Chondrocyte (in vitro differentiated cells): ENCODE data around the gene FHL2. TPM values are rescaled to one million over a fixed set of nuclear protein-coding genes. Genes with fewer than 3 reads are reported as not detected.

Experiments
- DNase-seq: peaks from one replicate; pipeline ENCODE4 v3.0.0; 2021; ENCODE audit warnings: mixed read lengths, low spot score
- H3K27ac Mint-ChIP-seq: one replicate; pipeline ENCODE4 v1.8.0; 2021; ENCODE audit warnings: mild to moderate bottlenecking, moderate library complexity, mixed read lengths; ENCODE audit not compliant: unreplicated experiment
- H3K27me3 Mint-ChIP-seq: 2 replicates; pipeline ENCODE4 v1.8.0; 2021; ENCODE audit warnings: low read depth, mixed read lengths
- H3K36me3 Mint-ChIP-seq: 2 replicates; pipeline ENCODE4 v1.8.0; 2021; ENCODE audit warnings: low read depth, mixed read lengths
- H3K4me1 Mint-ChIP-seq: 2 replicates; pipeline ENCODE4 v1.8.0; 2021; ENCODE audit warnings: low read depth, mild to moderate bottlenecking, mixed read lengths
- H3K4me3 Mint-ChIP-seq: one replicate; pipeline ENCODE4 v1.8.0; 2021; ENCODE audit warnings: mild to moderate bottlenecking, moderate library complexity, mixed read lengths; ENCODE audit not compliant: unreplicated experiment
- H3K9me3 Mint-ChIP-seq: 2 replicates; pipeline ENCODE4 v1.8.0; 2021; ENCODE audit warnings: low read depth, mixed read lengths
- total RNA-seq: library from RNA; stranded (reverse); gene quantifications from 3 replicates; pipeline ENCODE4 v1.2.1, GENCODE V29; 2021
- TF ChIP-seq, protein P1 (sequence below): fragments of 200-600 bp; sonication (generic); IDR thresholded peaks from 2 replicates; pipeline ENCODE4 v1.5.0; 2021; ENCODE audit warnings: antibody characterized with exemption, mild to moderate bottlenecking, moderate library complexity

Gene FHL2
- total RNA-seq, 1 donor from 2014 or later, result 104 TPM

DNA sequence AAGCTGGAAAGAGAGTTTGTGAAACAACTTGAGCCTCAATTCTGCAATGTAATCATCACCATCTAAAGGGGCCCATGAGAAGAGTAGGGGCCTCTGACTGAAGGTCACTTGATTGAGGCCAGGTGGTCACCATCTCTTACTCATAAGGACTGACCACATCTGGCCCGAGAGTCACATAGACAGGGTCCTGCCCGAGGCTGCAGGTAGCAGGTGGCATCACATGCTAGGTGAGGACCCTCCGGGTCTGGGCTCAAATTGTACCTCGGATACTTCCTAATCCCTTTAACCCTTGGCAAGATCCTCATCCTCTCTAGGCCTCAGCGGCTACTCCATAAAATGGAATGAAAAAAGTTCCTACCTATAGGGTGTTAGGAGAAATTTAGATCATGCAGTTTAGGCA is 16.7 kb downstream of the FHL2 start:
- Mint-ChIP-seq H3K36me3 (peaks cover 45% of the 10 kb centered on the region), H3K4me1 (peaks cover 55% of the 10 kb centered on the region), H3K4me3 (no peak overlapping the region), H3K27me3 (no peaks in the 10 kb centered on the region), H3K27ac (no peak overlapping the region), H3K9me3 (no peaks in the 10 kb centered on the region)
- TF ChIP-seq, protein P1, sequence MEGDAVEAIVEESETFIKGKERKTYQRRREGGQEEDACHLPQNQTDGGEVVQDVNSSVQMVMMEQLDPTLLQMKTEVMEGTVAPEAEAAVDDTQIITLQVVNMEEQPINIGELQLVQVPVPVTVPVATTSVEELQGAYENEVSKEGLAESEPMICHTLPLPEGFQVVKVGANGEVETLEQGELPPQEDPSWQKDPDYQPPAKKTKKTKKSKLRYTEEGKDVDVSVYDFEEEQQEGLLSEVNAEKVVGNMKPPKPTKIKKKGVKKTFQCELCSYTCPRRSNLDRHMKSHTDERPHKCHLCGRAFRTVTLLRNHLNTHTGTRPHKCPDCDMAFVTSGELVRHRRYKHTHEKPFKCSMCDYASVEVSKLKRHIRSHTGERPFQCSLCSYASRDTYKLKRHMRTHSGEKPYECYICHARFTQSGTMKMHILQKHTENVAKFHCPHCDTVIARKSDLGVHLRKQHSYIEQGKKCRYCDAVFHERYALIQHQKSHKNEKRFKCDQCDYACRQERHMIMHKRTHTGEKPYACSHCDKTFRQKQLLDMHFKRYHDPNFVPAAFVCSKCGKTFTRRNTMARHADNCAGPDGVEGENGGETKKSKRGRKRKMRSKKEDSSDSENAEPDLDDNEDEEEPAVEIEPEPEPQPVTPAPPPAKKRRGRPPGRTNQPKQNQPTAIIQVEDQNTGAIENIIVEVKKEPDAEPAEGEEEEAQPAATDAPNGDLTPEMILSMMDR, result no peak
- peak; percentile 67 for DNase-seq

GRCh38 chr2:105381101-105381668 is 17.7 kb downstream of the FHL2 start:
- DNase-seq, result peak; percentile 63
- Mint-ChIP-seq H3K4me3 (no peak overlapping the region), H3K36me3 (peaks cover 50% of the 10 kb centered on the region), H3K4me1 (peaks cover 61% of the 10 kb centered on the region), H3K27me3 (no peaks in the 10 kb centered on the region), H3K27ac (peak overlapping the region; percentile 94), H3K9me3 (no peaks in the 10 kb centered on the region)
- TF ChIP-seq, protein P1, result no peak

- H3K4me1 Mint-ChIP-seq, result peaks cover 67% of the 10 kb centered on the region
- no peaks in the 10 kb centered on the region for H3K9me3 Mint-ChIP-seq
- TF ChIP-seq, protein P1, result no peak
- no peak overlapping the region for H3K4me3 Mint-ChIP-seq
- peak; percentile 39 for DNase-seq
- peak overlapping the region; percentile 94 for H3K27ac Mint-ChIP-seq
- H3K27me3 Mint-ChIP-seq, result no peaks in the 10 kb centered on the region
- peaks cover 48% of the 10 kb centered on the region for H3K36me3 Mint-ChIP-seq
Observed at GRCh38 chr2:105380432-105381100, 18.3 kb downstream of the FHL2 start.

DNA sequence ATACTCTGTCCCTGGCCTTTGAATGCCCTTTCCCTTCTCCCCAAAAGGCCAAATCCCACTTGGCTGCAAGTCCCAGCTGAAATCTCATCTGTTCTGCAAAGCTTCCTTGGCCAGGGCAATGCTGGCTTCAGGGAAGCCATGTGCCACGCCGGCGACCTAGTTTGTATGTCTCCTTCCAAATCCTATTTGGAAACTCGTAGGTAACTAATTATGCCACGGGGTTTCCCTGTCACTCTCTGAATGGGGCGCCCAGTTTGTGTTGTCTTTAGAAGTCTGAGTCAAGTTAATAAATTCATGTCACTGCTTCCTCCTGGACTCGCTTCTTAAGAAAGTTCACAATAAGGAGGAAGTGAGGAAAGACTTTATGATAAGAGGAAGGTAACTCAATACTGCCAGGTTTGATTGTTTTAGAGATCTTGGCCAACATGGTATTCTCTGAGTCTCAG is 19.1 kb downstream of the FHL2 start:
- peaks cover 47% of the 10 kb centered on the region for H3K36me3 Mint-ChIP-seq
- peak; percentile 15 for DNase-seq
- H3K9me3 Mint-ChIP-seq, result no peaks in the 10 kb centered on the region
- TF ChIP-seq, protein P1, result no peak
- H3K27ac Mint-ChIP-seq, result no peak overlapping the region
- no peaks in the 10 kb centered on the region for H3K27me3 Mint-ChIP-seq
- no peak overlapping the region for H3K4me3 Mint-ChIP-seq
- peaks cover 73% of the 10 kb centered on the region for H3K4me1 Mint-ChIP-seq

- TF ChIP-seq, protein P1, result no peak
- Mint-ChIP-seq H3K36me3 (peaks cover 46% of the 10 kb centered on the region), H3K9me3 (no peaks in the 10 kb centered on the region), H3K27me3 (no peaks in the 10 kb centered on the region), H3K4me1 (peaks cover 81% of the 10 kb centered on the region), H3K27ac (no peak overlapping the region), H3K4me3 (no peak overlapping the region)
- peak; percentile 42 for DNase-seq
Observed at GRCh38 chr2:105378921-105379383, 19.9 kb downstream of the FHL2 start.
